ENCODE measurements around the gene SMYD4.
"Not testable (repeated sequence)": the region's sequence is repeated elsewhere in the genome, so short reads cannot be mapped to it uniquely, and the experiment has no call there.

The SMYD4 gene

DNA sequence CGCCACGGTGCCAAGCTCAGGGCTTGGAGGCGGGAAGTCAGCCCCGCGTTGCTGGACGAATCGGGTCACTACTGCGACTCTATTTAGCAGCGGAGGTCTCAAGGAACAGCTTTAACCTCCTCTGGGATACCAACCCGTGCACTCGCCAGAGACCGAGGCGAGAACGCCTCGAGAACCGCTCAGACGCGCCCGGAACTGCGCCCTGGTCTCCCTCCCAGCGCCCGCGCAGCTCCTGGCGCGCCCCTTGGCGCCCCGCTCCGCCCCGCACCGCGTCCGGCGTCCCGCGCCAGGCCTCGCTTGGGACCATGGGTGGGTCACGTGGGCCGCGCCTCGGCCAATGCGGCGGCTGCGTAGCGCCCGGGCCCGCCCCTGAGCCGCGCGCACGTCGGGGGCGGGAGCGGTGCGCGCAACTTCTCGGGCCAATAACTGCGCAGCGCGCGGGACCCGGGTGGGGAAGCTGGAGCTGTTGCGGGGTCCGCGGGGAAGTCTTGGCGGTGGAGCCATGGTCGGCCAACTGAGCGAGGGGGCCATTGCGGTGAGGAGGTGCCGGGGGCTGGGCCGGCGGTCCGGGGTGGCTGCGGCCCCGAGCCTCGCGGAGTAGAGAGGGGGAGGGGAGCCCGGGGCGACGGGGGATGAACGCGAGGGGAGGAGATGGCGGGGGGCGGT, at the start of gene SMYD4, which contains the start of gene RPA1:
Gene SMYD4 (minus strand): TSS at position 311 of the 666 bp plus-strand sequence. CDS start 1,908 bp downstream, outside the sequence.
Gene RPA1 (plus strand): TSS at position 414 of the 666 bp plus-strand sequence. CDS start 89 bp downstream, at position 503.
- DNase-seq: peak; percentile 92

DNA sequence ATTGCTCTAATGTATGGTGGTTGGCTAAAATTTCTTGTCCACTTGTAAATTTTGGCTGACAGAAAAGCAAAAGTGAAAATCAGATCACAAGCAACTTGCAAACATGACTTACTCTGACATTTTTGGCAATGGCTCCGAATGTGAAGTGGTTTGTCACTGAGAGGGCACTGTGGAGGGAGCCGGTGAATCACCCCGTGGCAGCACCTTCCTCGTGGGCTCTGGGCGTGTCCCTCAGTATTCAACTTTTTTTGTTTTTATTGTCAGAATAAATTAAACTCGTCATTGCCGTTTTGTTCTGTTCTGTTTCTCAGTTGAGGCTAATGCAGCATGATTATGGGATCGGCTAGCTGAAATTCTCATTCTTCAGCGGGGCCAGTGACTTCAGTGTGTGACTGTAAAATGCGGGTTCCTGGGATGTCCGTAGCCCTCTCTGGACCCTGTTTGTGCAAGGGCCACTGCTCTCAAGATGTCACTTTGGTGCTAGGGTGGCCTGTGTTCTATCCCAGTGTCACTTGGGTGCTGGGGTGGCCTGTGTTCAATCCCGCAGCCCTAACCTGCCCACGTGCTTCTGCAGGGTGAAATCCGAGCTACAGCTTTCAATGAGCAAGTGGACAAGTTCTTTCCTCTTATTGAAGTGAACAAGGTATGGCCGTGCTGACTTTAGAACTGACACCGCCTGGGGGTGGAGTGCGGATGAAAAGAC, 48.9 kb upstream of the SMYD4 start:
- DNase-seq: no peak

DNA sequence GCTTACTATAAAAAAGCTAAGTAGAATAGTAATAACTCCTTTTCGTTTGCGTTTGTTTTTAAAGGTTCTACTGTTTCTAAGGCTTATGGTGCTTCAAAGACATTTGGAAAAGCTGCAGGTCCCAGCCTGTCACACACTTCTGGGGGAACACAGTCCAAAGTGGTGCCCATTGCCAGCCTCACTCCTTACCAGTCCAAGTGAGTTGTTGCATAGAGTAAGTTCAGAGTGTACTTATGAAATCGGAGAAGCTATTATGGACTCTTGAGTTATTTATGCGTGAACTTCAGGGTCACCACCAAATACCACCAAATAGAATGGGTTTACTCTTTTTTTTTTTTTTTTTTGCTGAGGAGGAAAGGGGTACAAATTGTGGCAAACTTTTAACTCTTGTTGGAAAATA, 45.9 kb upstream of the SMYD4 start:
- no peak for DNase-seq

DNA sequence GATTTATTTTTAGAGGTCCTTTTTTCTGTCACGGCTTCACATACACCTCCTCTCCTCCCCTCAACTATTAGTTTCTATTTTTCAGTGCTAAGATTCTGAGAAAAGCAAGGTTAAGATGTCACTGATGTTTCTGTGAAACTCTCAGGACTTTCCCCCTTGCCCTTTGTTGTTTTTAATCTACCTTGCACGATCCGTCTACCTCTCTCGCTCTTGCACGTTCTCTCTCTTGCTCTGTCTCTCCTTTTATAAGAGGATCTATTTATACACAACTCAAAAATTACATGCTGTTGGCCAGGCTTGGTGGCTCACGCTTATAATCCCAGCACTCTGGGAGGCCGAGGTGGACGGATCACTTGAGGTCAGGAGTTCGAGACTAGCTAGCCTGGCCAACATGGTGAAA, 43.7 kb upstream of the SMYD4 start:
- no peak for DNase-seq

GRCh38 chr17:1872976-1873375, 43.3 kb upstream of the SMYD4 start:
- no peak for DNase-seq

DNA sequence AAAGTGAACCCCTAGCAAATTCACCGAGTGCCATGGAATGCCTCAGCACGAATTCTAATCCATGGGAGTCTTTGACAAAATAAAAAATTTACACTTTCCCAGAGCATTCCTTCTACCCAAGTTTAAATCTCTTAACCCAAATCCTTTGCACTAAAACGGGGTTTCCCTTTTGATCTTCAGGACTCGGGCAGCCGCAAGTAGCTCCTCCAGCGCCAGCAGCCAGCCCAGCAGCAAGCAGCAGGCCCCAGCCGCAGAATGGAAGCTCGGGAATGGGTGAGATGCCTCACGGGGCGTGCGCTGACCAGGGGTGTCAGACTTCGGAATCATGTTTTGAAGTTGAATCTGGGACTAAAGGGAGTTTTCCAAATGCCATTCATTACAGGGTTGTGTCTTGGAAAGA, 42.6 kb upstream of the SMYD4 start:
- no peak for DNase-seq

- no peak for DNase-seq
Observed at GRCh38 chr17:1871756-1872155, 42.1 kb upstream of the SMYD4 start.

- DNase-seq: no peak
Observed at GRCh38 chr17:1870592-1870991, 40.9 kb upstream of the SMYD4 start.

- DNase-seq: no peak
Observed at GRCh38 chr17:1868090-1868489, 38.4 kb upstream of the SMYD4 start.

DNA sequence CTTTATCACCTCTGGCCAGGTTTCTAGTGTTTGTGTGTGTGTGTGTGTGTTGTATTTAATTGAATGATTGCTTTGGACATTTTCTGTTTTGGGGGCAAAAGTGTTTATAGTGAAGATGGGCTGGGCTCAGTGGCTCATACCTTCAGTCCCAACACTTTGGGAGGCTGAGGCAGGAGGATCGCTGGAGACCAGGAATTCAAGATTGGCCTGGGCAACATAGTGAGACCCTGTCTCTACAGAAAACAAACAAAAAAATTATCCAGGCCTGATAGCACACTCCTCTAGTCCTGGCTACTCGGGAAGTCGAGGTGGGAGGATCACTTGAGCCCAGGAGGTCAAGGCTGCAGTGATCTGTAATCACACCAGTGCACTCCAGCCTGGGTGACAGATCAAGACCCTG, 37.6 kb upstream of the SMYD4 start:
- DNase-seq: no peak

GRCh38 chr17:1865252-1866037, 35.7 kb upstream of the SMYD4 start:
- DNase-seq: no peak

DNA sequence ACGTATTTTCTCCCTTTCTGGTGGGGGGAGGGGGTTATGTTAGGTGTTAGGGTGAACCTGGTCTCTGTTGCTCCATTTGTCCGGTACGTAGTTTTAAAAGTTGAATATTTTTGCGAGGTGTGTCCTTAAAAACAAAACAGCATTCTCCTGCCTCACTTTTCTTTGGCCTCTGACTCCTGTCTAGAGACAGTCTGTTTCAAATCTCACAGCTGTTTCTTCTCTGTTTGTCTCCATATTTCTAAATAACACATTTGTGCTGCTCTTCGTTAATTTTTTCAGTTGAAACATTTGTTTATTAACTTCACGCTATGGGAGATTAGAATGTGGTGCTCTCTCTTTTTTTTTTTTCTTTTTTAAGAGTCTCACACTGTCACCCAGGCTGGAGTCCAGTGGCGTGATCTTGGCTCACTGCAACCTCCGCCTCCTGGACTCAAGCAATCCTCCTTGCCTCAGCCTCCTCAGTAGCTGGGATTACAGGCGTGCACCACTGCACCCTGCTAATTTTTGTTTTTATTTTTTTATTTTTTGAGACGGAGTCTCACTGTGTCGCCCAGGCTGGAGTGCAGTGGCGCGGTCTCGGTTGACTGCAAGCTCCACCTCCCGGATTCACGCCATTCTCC, 31.8 kb upstream of the SMYD4 start:
- no peak for DNase-seq

- DNase-seq: no peak
Observed at GRCh38 chr17:1860978-1861377, 31.3 kb upstream of the SMYD4 start.

- not testable (repeated sequence) for DNase-seq
Observed at GRCh38 chr17:1856462-1856861, 26.8 kb upstream of the SMYD4 start.

DNA sequence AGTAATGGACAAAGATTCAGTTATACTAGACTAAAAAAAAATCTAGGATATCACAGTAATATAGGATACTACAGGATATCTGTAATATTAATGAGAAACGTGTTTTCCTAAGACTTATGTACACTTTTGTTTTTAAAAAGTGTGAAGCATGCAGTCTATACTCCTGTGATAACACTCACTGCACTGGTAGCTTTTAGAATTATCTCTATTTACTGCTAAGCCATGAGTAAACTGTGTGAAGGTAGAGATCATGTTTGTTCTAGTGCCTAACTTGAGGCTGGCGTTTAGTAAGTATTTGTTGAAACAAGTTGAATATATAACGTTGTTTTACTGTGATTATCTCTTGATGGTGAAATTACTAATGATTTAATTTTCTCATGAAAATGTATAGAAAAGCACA, 24.0 kb upstream of the SMYD4 start:
- DNase-seq: no peak

GRCh38 chr17:1852327-1852726, 22.6 kb upstream of the SMYD4 start:
- no peak for DNase-seq

DNA sequence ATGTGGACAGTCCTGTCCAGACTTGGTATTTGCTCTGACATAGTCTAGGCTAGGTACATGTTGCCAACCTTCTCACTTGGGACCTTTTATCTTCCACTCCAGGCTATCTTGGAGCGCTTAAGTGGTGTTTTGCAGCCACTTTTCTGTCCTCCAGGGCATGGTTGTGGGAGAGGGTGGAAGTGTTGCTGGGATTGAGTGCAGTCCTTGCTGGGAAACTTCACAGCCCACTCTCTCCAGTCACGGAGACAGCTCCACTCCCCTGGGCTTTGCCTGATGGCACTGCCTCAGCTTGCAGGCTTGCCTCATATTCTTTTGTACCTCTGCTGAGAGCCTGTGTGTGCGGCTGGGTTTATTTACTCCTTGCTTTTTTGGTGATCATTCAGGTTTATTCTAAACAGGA, 17.5 kb upstream of the SMYD4 start:
- no peak for DNase-seq

- DNase-seq: no peak
Observed at GRCh38 chr17:1843947-1844346, 14.2 kb upstream of the SMYD4 start.

GRCh38 chr17:1839516-1839915, 9.8 kb upstream of the SMYD4 start:
- DNase-seq: no peak

DNA sequence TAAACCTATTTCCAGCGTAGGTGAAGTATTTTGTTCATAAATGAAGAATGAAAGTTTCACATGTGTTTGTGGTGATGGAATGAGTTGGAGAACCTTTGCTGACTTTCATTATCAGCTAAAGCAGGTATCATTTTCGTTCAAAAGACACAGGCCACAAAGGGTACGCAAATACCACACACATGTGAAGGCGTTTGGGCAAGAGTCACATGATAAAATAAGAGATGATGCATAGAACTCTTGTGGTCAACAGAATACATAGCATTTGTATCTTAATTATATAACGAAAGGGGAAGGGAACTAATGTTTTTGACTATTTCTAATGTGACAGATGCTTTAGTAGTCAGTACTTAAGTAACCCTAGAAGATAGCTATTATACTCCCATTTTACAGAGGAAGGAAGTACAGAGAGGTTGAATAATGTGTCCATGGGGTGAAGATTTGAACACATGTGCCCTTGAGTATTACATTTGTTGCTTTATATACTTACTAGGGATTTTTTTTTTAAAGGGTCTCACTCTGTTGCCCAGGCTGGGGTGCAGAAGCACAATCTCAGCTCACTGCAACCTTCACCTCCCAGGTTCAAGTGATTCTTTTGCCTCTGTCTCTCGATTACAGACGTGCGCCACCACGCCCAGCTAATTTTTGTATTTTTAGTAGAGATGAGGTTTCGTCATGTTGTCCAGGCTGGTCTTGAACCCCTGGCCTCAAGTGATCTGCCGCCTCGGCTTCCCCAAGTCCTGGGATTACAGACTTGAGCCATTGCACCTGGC, 4.9 kb upstream of the SMYD4 start:
- no peak for DNase-seq

- no peak for DNase-seq
Observed at GRCh38 chr17:1830288-1830687, 586 bp upstream of the SMYD4 start.

DNA sequence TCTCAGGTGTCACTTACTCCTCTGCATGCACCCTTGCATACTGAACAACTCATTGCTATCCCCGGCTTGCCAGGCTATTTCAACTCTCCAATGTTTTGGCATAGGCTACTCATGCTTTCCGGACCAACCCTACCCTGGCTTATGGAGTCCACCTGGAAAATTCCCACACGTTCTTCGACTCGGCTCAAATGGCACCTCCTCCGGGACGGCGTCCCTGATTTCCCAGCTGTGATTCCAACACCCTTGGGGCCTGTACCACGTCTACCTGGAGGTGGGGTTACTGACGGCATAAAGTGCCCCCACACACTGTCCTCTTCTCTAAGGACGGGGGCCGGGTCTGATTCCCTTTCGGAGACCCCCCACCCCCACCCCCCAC, 498 bp downstream of the SMYD4 start:
- no peak for DNase-seq
